NCI-H2081 (cell line): ENCODE data around the gene PLEKHM3.
"Not testable (repeated sequence)": the region's sequence is repeated elsewhere in the genome, so short reads cannot be mapped to it uniquely, and the experiment has no call there.

Source experiments
- DNase-seq, 2 experiments: peaks; one replicate each; lab custom pipeline; 2025; lab: John Stamatoyannopoulos, UW

PLEKHM3 gene

GRCh38 chr2:207825045-207825954 lies 200.0 kb downstream of the PLEKHM3 start:
- no peak for DNase-seq

GRCh38 chr2:207823865-207824264 lies 201.5 kb downstream of the PLEKHM3 start:
- no peak for DNase-seq

DNA sequence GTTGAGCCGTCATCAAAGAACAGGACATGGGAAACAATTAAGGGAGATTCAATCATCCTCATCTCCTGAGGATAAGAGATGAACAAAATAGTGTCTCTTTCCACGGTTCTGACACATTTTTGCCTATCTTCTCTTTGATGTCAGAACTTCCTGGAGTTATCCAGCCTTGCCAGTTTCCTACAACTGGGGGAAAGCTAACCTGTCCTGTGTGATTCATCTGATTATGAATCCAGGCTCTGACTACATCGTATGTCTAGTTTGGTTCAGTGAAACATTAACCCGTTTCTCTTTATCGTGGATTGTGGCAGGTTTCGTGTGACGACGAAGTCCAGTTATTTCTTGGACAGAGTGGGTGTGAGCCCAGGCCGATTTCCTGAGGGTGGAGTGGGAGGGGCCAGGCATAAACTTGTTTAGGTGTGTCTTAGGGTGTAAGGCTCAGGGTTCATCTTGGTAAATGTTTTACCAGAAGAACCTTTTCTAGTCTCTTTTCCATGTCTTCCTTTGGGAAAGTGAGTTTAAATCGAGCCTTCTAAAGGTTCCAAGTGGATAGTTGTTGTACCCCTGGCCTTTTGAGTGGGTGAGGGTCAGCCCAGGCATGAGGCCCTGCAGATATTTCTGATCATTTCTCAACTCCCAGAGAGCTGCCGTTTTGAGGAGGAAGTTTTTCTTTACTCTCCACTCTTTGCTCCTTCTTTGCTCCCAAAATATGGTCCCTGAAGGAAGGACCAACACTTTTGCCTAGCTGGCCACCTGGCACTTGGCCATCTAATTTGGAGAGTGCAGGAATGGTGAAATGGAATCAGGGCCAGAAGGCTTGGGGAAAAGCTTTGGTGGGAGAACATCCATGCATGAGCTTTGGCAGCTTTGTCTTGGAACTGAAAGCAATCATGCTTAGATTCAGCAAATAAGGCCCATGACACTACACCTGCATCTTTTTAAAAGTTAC lies 205.2 kb downstream of the PLEKHM3 start:
- DNase-seq = no peak

DNA sequence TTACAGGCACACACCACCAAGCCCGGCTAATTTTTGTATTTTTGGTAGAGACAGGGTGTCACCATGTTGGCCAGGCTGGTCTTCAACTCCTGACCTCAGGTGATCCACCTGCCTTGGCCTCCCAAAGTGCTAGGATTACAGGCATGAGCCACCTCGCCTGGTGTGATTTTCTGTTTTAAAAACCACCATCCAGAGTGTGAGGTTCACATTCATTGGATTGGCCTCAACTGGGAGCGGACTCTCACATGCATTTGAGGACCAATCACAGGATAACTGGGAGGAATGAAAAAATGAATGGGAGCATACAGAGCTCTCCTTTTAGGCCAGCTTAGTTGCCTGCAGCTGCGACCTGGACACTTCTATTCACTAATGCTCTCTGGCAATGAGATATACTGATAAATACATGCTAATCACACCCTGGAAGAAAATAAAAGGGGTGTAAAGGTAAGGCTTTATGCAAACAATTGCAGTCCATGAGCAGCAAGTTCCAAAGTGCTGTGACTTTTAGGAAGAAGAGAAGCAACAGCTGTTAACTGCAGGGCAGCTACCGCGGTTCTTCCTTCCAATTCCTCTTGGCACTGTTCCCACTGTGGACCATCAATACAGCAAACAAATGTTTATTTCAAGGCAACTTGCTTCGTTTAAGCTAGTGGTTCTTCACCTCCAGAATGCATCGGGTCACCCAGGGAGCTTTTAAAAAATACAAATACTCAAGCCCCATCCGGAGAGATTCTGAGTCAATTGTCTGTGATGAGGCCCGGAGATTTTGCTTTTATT lies 206.1 kb downstream of the PLEKHM3 start:
- DNase-seq = peak in 1 of 2 experiments; percentile 3

DNA sequence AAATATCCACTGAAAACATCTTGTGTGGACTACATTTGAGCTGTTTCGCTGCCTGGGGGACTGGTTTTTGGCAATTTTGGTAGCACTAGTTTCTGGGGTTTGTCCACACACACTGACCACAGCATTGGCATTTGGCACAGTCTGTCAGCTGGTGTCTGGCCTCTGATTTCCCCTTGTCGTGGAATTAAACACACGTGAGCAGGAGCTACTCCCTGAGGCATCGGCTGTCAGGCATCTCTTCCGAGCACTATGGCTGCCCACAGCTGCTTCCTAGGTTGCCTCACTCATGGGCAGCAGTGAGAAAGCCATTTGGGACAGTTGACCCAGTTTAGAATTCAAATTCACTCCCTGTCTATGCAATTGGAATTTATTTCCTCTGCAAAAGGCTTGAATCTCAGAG lies 208.8 kb downstream of the PLEKHM3 start:
- no peak for DNase-seq

DNA sequence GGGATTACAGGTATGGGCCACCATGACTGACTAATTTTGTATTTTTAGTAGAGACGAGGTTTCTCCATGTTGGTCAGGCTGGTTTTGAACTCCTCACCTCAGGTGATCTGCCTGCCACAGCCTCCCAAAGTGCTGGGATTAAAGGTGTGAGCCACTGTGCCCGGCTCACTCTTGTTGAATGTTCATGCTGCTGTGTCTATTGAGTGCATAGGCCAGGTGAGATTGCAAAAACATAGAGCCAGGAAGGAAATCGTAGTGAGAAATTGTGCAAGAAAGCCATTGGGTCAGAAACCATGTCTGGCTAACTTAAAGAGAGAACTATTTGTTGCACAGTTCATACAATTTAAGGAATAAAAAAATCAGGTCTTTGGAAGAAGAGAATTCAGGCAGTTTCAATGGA lies 210.1 kb downstream of the PLEKHM3 start:
- no peak for DNase-seq

DNA sequence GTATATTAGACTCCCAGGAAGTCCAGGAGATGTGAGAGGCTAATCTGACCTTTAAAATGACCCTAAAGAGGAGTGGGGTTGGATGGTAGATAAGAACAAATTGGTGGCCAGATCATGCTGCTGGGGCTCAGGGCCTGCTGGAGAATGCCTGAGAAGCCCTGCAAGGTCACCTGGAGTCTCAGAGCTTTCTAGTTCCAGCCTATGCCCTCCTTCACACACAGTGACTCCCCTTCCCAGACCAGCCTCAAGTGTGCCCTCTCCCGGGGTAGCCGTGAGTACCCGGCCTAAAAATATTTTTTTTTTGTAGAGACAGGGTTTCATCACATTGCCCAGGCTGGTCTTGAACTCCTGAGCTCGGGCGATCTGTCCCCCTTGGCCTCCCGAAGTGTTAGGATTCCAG lies 211.4 kb downstream of the PLEKHM3 start:
- no peak for DNase-seq

DNA sequence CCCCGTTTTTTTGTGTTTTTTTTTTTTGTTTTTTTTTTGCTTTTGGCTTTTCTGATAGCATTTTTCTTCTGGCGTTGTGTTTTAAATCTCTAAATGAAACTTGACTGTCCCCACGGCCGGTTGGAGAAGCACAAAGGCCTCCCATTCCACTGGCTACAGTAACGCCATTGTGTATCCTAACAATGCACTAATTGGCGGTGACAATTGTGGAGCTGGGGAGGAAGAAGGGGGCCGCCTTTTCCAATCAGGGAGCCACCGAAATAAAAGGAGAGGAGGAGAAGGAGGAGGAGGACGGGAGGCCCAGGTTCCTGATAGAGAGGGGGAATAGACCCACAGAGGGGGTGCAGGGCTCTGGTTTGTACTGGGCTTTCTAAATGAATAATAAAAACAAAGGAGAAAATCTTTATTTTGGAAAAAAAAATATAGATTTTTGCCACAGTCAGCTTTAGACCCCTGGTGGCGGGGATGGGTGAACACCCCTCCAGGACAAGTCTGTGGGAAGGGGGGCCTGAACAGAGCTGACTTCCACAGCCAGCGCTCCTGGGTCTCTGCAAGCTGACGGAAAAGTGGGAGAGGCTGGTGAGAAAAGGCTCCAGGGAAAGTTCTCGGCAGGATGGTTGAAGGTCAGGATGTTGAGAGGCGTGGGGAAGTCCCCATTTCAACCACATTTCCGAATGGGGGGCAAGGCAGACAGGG lies 212.0 kb downstream of the PLEKHM3 start:
- DNase-seq = peak; percentile 4 to 14

DNA sequence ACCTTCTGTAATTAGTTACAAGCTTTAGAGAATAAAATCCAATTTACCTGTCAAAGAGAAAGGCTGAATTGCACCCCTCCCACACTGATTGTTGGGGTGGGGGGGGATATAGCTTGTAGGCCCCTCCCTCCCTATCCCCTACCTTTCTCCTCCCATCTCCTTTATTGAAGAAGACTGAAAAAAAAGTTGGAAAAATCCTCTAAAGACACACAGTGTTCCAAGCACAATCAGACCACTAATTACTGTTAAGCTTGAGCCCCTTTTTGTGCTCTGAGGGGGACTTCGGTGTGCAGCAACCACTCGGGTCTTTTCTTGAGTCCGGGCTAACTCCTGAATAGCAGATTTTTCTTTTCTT lies 212.6 kb downstream of the PLEKHM3 start:
- DNase-seq = no peak

DNA sequence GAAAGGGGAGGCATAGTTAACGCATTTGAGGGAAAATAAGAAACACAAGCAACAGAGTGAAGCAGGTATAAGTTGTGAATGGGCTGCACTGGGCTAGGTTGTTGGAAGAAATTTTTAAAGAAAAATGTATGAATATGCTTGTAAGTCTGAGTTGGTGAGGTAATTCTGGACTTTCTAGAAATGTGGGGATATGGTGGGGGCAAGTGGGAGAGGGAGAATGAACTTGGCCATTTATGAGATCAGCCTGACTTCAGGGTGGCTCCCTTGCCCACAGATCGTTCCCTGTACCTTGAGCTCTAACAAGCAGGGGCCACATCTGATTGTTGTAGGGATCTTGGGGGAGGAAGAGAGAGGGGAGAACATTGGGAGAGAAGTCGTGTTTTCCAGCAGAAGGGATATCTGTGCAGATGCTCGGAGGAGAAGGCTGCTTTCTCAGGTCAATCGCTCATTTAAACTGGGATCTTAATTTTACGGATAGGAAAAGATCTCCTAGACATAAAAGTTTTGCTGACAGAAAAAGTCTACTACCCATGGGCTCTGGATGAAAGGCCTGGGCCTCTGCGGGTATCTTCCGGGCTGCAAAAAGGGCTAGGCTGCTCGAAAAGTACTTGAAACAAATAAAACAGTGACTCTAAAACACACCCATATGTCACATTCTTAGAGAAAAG lies 213.1 kb downstream of the PLEKHM3 start:
- DNase-seq = no peak

GRCh38 chr2:207811658-207812057 lies 213.7 kb downstream of the PLEKHM3 start:
- not testable (repeated sequence) for DNase-seq

DNA sequence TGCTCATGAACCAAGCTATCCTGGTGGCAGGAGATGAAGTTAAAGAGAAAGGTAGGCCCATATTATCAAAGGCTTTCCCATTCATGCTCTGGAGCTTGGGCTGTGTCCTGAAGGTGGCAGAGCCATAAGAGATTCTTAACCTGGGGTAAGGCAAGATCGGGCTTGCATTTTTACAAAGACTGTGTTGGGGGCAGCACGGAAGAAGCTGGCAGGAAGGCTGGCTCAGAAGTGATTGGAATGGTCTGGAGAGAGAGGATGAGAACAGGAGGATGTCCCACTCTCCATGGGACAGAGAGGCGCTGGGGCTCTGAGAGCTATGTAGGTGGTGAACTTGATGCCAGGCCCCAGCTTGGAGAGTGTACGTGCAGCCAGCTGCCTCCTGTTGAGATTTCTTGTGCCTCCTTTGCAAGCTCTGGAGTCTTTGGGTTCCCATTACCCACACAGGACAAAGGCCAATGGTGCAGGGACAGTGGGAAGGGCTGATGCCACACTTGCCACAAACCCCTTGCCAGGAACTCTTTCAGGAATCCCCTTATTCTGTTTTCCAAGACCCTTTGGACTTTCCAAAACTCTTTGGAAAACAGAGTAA lies 215.0 kb downstream of the PLEKHM3 start:
- no peak for DNase-seq

DNA sequence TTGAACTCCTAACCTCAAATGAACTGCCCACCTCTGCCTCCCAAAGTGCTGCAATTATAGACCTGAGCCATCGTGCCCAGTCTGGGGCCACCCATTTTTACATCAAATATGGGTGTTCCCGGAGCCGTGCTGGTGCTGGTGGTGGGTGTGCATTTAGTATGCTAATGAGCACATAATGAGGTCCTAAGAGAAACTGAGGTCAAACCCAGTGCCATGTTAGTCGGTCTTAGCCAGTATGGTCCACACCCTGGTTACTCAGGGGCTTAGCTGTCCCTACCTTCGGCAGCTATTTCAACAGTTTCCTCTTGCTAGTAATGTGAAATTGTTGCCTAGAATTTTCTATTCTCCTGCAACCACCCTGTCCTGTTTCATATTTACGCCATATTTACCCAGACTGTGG lies 217.2 kb downstream of the PLEKHM3 start:
- no peak for DNase-seq

DNA sequence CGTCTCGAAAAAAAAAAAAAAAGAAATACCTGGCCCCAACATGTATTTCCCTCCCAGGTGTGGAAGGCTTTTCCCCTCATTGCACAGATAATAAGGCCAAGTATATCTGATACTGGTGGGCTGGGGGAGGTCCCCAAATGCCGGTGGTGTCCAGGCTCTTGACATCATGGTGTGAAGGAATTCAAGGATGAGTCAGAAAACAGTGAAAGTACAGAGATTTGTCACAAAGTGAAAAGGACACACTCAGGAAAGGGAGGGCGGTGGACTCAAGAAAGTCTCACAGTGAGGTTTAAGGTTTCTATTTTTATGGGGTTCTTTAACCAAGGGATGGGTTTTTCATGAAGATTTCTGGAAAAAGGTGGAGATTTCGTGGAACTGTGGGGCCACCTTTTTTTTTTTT lies 217.8 kb downstream of the PLEKHM3 start:
- DNase-seq = no peak

DNA sequence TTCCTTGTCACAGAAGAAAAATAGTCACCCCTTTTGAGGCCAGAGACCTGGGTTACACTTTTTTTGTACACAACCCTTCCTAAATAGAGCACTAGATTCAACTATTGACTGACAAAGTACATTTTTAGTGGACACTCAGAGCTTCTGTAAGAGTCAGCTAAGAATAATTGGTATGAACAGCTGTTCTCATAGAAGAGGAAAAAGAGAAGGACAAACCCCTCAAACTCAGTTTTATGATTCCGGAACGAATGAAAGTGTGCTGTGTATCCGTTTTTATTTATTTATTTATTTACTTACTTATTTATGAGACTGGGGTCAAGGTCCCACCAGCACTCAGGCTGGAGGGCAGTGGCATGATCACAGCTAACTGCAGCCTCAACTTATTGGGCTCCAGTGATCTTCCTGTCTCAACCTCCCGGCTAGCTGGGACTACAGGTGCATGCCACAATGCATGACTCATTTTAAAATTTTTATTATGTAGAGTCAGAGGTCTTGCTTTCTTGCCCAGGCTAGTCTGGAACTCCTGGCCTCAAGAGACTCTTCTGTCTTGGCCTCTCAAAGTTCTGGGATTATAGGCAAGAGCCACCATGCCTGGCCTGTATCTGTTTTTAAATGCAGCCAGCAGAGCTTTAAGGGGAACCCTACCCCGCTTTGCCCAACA lies 219.6 kb downstream of the PLEKHM3 start:
- no peak for DNase-seq

GRCh38 chr2:207802650-207803049 lies 222.7 kb downstream of the PLEKHM3 start:
- no peak for DNase-seq

DNA sequence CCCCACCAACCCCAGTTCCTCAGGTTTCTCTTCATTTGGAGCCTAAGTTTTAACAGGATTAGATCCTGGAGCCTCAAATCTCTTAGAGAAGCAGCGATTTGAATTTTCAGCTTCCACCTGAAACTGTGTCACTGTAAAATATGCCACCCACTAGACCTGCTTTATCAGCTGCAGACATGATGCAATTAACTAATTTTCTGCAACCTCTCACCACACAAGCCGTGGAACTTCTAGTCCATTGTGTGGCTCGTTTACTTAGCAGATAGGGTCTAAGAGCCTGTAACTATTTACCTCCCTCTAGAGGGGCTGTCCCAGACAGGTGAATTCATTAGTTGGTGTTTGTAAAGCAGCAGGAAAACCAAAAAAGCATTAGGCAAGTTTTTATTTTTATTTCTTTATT lies 224.1 kb downstream of the PLEKHM3 start:
- DNase-seq = peak in 1 of 2 experiments; percentile 71

GRCh38 chr2:207796585-207797350 lies 228.6 kb downstream of the PLEKHM3 start:
- peak; percentile 65 to 84 for DNase-seq

DNA sequence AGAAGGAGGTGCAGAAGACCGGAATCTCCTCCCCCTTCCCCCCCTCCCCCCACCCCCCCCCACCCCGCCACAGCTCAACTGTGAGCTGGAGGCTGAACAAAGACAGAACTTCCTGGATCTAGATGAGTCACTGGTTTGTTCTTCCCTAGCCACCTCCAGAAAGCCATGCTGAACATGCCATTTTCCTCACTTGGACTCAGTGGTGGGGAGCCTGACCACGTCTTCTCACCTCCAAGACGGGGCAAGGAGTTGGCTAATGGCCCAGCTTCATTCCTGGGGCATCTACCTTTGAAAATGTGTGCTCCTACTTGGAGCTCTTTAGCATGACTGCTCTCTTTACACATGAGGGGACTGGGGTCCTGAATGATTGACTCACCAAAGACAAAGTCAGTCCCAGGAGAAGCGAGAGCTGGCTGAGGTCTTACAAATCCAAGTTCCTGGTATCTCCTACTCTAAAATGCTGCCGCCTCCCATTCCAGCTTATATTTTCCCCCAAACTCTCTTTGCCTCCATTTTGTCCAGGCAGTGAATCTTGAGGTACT lies 233.0 kb downstream of the PLEKHM3 start:
- no peak for DNase-seq
